Natural killer cell (primary cell): Measurements from ENCODE around the gene CDCA4. TPM values are rescaled to one million over a fixed set of nuclear protein-coding genes. Genes with fewer than 3 reads are reported as not detected.

Experiments
- ATAC-seq, 3 donors: fragments of 150-1000 bp in 2 of 3; fragments of 200-7000 bp in 1 of 3; cut with Tn5 transposase; 1 replicate in 1 of 3; 2 replicates in 2 of 3; pipeline ENCODE4 v1.10.0; 2021; ENCODE audit warnings: mild to moderate bottlenecking in 2 of 3, moderate library complexity in 2 of 3
- DNase-seq, 2 donors: peaks; one replicate each; pipeline versions ENCODE4 v3.0.0 to v3.0.0-alpha.2; 2013 to 2021; ENCODE audit warnings: mixed read lengths in 1 of 2
- H3K27ac ChIP-seq: one replicate; pipeline ENCODE4 v1.5.1; 2013; ENCODE audit warnings: mild to moderate bottlenecking, low read length
- H3K27me3 ChIP-seq: one replicate; pipeline ENCODE4 v1.6.1; 2013; ENCODE audit warnings: low read length; ENCODE audit not compliant: control insufficient read depth, insufficient read depth
- H3K36me3 ChIP-seq: one replicate; pipeline ENCODE4 v1.6.1; 2013; ENCODE audit warnings: low read length; ENCODE audit not compliant: control insufficient read depth, insufficient read depth
- H3K4me1 ChIP-seq: one replicate; pipeline ENCODE4 v1.6.1; 2013; ENCODE audit warnings: low read length; ENCODE audit not compliant: control insufficient read depth, insufficient read depth
- H3K4me3 ChIP-seq: one replicate; pipeline ENCODE4 v1.5.1; 2013; ENCODE audit warnings: low read length
- H3K9me3 ChIP-seq: one replicate; pipeline ENCODE4 v1.6.1; 2013; ENCODE audit warnings: low read length; ENCODE audit not compliant: control insufficient read depth, insufficient read depth
- H3K27ac Mint-ChIP-seq, 2 donors: one replicate each; pipeline ENCODE4 v1.8.0; 2022; ENCODE audit warnings: mild to moderate bottlenecking in 2 of 2, mixed read lengths in 2 of 2, moderate library complexity in 1 of 2
- H3K27me3 Mint-ChIP-seq, 2 donors: one replicate each; pipeline ENCODE4 v1.8.0; 2022; ENCODE audit warnings: low read depth in 2 of 2, mixed read lengths in 2 of 2
- H3K36me3 Mint-ChIP-seq: one replicate; pipeline ENCODE4 v1.8.0; 2022; ENCODE audit warnings: mixed read lengths
- H3K4me1 Mint-ChIP-seq, 2 donors: one replicate each; pipeline ENCODE4 v1.8.0; 2022; ENCODE audit warnings: mixed read lengths in 2 of 2
- H3K4me3 Mint-ChIP-seq: one replicate; pipeline ENCODE4 v1.8.0; 2022; ENCODE audit warnings: mild to moderate bottlenecking, moderate library complexity, mixed read lengths
- H3K9me3 Mint-ChIP-seq, 2 donors: one replicate each; pipeline ENCODE4 v1.8.0; 2022; ENCODE audit warnings: mixed read lengths in 2 of 2
- CTCF ChIP-seq: fragments of 200-600 bp; IDR thresholded peaks from one replicate; pipeline ENCODE4 v1.8.0; 2022; ENCODE audit warnings: antibody characterized with exemption
- WGBS: methylation state at CpG from one replicate; pipeline ENCODE4 v1.1.7; 2013; ENCODE audit warnings: missing lambda C conversion rate; ENCODE audit not compliant: insufficient coverage; 5-methylcytosine and 5-hydroxymethylcytosine counted together
- intact Hi-C: fragments of 100-400 bp; cut with micrococcal nuclease; formaldehyde crosslinking; loops from one replicate; pipeline ENCODE4 v1.14.2; 2022
- total RNA-seq, 4 donors: library from RNA; stranded (reverse); fragments of 120-200 nt in 1 of 4; gene quantifications; one replicate each; pipeline versions ENCODE4 v1.2.3 to v1.2.4, GENCODE V29; 2013 to 2022

The CDCA4 gene
- total RNA-seq, 3 donors from 2014 or later (not counting 1 experiment from before 2014, with no cell fraction given): 10.3 to 20.7 (median 16.6) TPM

GRCh38 chr14:104983231-104983721 is 37.6 kb downstream of the CDCA4 start:
- intact Hi-C loops: no loop called here
- TF ChIP-seq CTCF: no peak
- Histone ChIP-seq H3K27me3 (no peaks in the 10 kb centered on the region), H3K36me3 (no peaks in the 10 kb centered on the region), H3K27ac (no peak overlapping the region), H3K4me1 (peaks cover 16% of the 10 kb centered on the region), H3K9me3 (no peaks in the 10 kb centered on the region), H3K4me3 (no peak overlapping the region)
- 79% methylated on average over 12 of the region's 12 CpGs for WGBS
- peaks cover 0 to 13% of the 10 kb centered on the region in 2 donors for H3K27me3 Mint-ChIP-seq
- peaks cover 0 to 16% of the 10 kb centered on the region in 2 donors for H3K4me1 Mint-ChIP-seq
- peak overlapping the region in 1 of 2 donors; percentile 29 for H3K27ac Mint-ChIP-seq
- ATAC-seq (no peak), DNase-seq (no peak)
- no peaks in the 10 kb centered on the region for H3K36me3 Mint-ChIP-seq
- H3K9me3 Mint-ChIP-seq: no peaks in the 10 kb centered on the region
- no peak overlapping the region for H3K4me3 Mint-ChIP-seq

- Histone ChIP-seq H3K36me3 (no peaks in the 10 kb centered on the region), H3K27me3 (peaks cover 2% of the 10 kb centered on the region), H3K4me3 (no peak overlapping the region), H3K9me3 (no peaks in the 10 kb centered on the region), H3K27ac (no peak overlapping the region), H3K4me1 (peaks cover 19% of the 10 kb centered on the region)
- H3K36me3 Mint-ChIP-seq: no peaks in the 10 kb centered on the region
- intact Hi-C loops: no loop called here
- TF ChIP-seq CTCF: no peak
- no peak overlapping the region for H3K27ac Mint-ChIP-seq
- WGBS: 83% methylated on average over 10 of the region's 10 CpGs
- no peak overlapping the region for H3K4me3 Mint-ChIP-seq
- H3K27me3 Mint-ChIP-seq: peaks cover 0 to 15% of the 10 kb centered on the region in 2 donors
- peaks cover 1 to 19% of the 10 kb centered on the region in 2 donors for H3K4me1 Mint-ChIP-seq
- DNase-seq (no peak), ATAC-seq (no peak)
- no peaks in the 10 kb centered on the region for H3K9me3 Mint-ChIP-seq
Observed at GRCh38 chr14:104982548-104983230, 38.2 kb downstream of the CDCA4 start.

GRCh38 chr14:104981699-104982541 is 39.0 kb downstream of the CDCA4 start:
- no peak for DNase-seq
- 77% methylated on average over 17 of the region's 17 CpGs for WGBS

More at GRCh38 chr14:104981699-104982541, 39.0 kb downstream of the CDCA4 start:
- intact Hi-C loops: no loop called here
- no peak overlapping the region for H3K27ac ChIP-seq
- no peak for ATAC-seq
- TF ChIP-seq CTCF: no peak
- peaks cover 9% of the 10 kb centered on the region for H3K27me3 ChIP-seq
- peaks cover 5 to 24% of the 10 kb centered on the region in 2 donors for H3K4me1 Mint-ChIP-seq
- H3K4me3 Mint-ChIP-seq: no peak overlapping the region
- H3K36me3 ChIP-seq: no peaks in the 10 kb centered on the region
- peaks cover 0 to 19% of the 10 kb centered on the region in 2 donors for H3K27me3 Mint-ChIP-seq
- no peaks in the 10 kb centered on the region for H3K36me3 Mint-ChIP-seq
- peaks cover 24% of the 10 kb centered on the region for H3K4me1 ChIP-seq
- H3K9me3 Mint-ChIP-seq: no peaks in the 10 kb centered on the region
- H3K27ac Mint-ChIP-seq: peak overlapping the region in 1 of 2 donors; percentile 13
- H3K4me3 ChIP-seq: no peak overlapping the region
- no peaks in the 10 kb centered on the region for H3K9me3 ChIP-seq
